ENCODE results near the gene TLX1.

TLX1 gene

GRCh38 chr10:101134299-101135127 is 3.4 kb downstream of the TLX1 start:
- no peak for DNase-seq

DNA sequence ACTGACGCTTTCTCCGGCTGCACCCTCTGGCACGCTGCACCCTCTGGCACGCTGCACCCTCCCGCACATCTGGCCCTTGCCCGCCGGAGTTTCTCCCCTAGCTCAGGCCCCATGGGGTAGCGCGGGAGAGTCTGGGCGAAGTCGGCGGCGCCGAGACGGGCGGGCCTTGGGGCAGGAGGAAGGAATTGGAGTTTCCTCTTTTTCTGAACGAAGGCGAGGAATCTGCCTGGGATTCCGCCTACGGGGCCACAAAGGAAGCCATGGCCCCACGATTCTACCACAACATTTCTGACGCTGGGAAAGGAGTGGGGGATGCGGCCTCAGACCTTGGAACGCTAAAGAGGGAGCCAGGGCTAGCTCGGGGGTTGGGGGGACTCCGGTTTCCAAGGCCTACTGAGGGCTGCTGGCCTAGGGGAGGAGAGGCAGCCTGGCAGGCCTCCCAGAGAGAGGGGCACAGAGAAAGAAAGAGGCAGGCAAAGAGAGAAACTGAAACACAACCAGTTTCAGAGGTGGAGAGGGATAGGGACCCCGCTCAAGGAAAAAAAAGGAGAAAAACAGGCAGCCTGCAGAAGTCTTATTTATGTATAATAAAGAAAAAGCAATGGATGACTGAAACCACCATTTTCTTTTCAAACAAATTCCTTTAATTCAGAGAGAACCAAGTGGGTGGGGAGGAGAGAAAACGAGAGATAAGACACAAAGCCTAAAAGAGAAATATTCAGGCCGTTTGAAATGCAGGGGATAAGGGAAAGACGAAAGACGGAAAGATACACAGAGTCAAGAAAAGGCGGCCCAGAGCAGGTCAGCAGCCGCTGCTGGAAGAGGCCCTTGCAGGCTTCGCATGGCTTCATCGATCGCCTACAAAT is 4.3 kb downstream of the TLX1 start:
- no peak for DNase-seq

- no peak for DNase-seq
Observed at GRCh38 chr10:101136007-101136707, 5.1 kb downstream of the TLX1 start.

GRCh38 chr10:101136708-101137121 is 5.6 kb downstream of the TLX1 start:
- DNase-seq: no peak

GRCh38 chr10:101137271-101137670 is 6.2 kb downstream of the TLX1 start:
- no peak for DNase-seq

- DNase-seq: no peak
Observed at GRCh38 chr10:101138788-101139420, 7.8 kb downstream of the TLX1 start.

- no peak for DNase-seq
Observed at GRCh38 chr10:101139421-101139911, 8.4 kb downstream of the TLX1 start.

DNA sequence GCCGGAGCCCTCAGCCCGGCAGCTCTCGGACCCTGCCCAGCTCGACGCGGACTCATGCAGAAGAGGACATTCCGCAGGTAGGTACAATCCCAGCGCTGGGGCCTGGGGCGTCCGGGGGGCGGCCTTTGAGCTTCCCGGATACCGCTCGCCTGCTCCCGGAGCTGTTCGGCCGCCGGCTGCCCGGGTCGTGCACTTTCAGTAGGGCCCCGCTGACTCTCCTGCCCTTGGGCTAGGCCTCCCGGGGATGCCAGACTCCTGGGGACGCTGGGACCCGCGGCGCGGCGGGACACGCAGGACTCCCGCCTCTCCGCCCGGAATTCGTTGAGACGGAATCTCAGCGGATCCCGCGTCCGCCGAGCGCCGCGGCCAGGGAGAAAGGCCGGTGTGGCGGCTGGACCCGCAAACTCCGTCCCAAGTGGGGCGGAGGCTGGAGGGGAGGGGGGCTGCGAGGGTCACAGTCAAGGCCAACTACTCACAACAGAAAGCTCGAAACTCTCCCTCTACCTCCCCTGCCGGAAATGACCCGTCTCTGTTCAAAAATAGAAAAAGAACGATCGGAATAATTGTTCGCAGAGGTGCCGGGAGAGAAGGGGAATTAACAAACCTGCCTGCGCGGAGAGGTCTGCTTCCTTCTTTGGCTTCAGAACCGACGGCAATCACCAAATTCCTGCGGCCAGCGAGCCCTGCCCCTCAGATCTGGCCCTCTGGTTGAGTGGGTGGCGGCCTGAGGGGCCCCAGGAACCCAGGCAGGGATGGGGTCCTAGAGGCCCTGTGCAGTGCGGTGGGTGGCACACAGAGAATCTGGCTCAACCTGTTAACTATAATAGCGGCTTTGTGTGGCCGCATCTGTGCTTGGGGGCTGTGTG is 9.2 kb downstream of the TLX1 start:
- DNase-seq: no peak

GRCh38 chr10:101140950-101141615 is 10.0 kb downstream of the TLX1 start:
- DNase-seq: no peak

GRCh38 chr10:101141616-101142532 is 10.8 kb downstream of the TLX1 start:
- peak; percentile 68 for DNase-seq

GRCh38 chr10:101142533-101143344 is 11.6 kb downstream of the TLX1 start:
- DNase-seq: no peak

DNA sequence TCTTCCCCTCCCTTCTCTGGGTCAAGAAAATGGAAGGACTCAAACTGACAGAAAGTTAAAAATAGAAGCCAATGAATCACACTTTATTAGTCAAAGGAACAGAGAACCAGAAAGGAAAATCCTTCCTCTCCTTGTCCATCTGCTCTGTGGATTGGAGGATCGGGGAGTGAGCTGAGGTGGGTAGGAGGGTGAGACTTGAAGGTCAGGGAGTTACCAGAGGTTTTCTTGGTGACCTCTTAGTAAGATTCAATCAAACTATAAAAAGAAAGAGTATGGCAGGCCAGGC is 12.2 kb downstream of the TLX1 start:
- DNase-seq: no peak

GRCh38 chr10:101144053-101144452 is 13.0 kb downstream of the TLX1 start:
- no peak for DNase-seq

- DNase-seq: no peak
Observed at GRCh38 chr10:101145145-101145544, 14.0 kb downstream of the TLX1 start.

DNA sequence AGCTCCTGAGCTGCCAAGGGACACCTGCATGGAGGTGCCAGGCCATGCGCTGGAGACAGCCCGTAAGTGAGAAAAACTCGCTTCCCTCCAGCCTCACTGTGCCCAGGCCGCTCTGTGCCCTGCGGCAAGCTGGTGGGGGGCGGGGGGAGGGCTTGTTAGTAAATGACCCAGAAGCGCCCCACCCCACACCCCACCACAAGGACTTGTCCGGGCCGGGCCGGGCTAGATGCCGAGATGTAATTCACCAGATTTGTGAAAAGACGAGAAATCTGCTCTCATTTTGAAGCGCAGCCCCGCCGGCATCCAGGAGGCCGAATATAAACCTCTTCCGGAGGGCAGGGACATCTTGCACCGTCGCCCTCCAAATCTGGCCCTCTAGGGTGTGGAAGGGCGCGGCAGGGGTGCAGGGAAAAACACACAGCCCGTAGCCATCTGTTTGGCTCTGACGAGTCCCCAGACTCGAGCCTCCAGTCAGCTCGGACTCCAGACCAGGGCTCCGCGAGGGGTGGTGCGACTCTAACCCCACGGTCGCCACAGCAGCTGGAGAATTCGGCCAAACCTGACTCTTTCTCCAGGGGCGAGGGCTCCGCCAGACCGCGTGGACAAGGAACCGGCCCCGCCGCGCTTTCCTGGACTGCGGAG is 14.8 kb downstream of the TLX1 start:
- DNase-seq: no peak

- DNase-seq: no peak
Observed at GRCh38 chr10:101146392-101147251, 15.5 kb downstream of the TLX1 start.

GRCh38 chr10:101151395-101151794 is 20.3 kb downstream of the TLX1 start:
- no peak for DNase-seq

- DNase-seq: no peak
Observed at GRCh38 chr10:101152316-101152715, 21.2 kb downstream of the TLX1 start.

Measured in CD4-positive, alpha-beta T cell treated with Interleukin-4 for 4 hours (primary cell).